GM21423 (cell line): ENCODE data around the gene ECT2.
"Not testable (repeated sequence)": the region's sequence is repeated elsewhere in the genome, so short reads cannot be mapped to it uniquely, and the experiment has no call there.

Experiments used
- ATAC-seq: cut with Tn5 transposase; IDR thresholded peaks from one replicate; pipeline ENCODE4 v1.9.1; 2021; ENCODE audit warnings: mild to moderate bottlenecking, moderate library complexity; ENCODE audit not compliant: unreplicated experiment

ECT2 gene, protein sequence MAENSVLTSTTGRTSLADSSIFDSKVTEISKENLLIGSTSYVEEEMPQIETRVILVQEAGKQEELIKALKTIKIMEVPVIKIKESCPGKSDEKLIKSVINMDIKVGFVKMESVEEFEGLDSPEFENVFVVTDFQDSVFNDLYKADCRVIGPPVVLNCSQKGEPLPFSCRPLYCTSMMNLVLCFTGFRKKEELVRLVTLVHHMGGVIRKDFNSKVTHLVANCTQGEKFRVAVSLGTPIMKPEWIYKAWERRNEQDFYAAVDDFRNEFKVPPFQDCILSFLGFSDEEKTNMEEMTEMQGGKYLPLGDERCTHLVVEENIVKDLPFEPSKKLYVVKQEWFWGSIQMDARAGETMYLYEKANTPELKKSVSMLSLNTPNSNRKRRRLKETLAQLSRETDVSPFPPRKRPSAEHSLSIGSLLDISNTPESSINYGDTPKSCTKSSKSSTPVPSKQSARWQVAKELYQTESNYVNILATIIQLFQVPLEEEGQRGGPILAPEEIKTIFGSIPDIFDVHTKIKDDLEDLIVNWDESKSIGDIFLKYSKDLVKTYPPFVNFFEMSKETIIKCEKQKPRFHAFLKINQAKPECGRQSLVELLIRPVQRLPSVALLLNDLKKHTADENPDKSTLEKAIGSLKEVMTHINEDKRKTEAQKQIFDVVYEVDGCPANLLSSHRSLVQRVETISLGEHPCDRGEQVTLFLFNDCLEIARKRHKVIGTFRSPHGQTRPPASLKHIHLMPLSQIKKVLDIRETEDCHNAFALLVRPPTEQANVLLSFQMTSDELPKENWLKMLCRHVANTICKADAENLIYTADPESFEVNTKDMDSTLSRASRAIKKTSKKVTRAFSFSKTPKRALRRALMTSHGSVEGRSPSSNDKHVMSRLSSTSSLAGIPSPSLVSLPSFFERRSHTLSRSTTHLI

DNA sequence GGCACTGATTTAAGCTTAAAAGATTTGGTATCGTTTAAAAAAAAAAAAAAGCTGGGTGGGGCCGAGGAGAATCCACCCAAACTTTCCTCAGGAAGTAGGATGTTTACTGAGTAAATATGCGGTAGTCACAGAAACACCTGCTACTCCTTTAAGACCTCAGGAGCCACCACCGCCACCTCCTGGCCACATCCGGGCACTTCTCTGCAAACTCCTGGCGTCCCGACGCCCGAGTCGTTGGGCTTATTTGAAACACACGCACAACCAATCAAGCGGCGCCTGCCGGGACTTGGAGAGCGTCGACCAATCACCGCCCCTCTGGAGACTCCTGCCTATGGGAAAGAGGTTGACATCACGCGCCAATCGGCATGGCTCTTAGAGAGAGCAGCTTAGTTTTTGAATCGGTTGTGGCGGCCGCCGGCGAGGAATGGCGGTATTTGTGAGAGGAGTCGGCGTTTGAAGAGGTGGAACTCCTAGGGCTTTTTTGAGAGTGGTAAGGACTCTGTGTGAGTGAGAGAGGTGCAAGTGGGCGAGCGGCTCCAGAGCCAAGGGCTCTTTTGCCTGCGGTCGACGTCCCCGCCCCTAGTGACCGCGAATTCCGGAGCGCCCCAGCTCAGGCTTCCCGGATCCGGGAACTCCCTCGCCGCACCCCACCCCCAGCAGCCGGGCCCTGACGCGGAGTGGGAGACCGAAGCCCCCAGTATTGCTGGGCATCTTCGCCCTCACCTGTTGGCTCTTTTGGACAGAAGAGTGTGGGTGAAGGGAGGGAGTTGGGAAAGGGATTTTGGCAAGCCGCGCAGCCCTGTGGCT is at the start of gene ECT2:
ECT2 (plus strand) TSS at position 359 of the 807 bp plus-strand sequence. CDS start 3,805 bp downstream, outside the sequence.
- peak; percentile 96 for ATAC-seq

DNA sequence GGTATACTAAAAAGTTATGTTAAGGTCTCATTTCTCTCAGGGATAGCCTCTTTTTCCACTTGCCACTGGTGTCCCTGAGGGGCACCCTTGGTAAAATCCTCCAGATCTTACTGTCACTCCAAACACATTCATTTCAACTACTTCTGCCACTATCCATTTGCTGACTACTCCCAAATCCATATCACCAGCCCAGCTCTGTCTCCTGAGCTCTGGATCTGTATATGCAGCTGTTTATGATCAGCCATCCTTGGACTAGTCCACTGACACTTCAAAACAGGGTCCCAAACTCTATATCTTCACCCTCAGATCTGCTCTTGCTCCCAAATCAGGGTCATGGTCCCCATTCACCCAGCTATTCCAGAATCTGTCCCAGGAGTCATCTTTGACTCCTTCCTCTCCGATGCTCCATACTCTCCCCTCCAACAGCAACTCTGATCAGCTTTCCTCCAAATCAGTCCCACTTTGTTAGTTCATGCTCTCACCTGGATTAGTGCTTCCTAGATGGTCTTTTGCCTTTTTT is 49.5 kb upstream of the ECT2 start:
- ATAC-seq: no peak

DNA sequence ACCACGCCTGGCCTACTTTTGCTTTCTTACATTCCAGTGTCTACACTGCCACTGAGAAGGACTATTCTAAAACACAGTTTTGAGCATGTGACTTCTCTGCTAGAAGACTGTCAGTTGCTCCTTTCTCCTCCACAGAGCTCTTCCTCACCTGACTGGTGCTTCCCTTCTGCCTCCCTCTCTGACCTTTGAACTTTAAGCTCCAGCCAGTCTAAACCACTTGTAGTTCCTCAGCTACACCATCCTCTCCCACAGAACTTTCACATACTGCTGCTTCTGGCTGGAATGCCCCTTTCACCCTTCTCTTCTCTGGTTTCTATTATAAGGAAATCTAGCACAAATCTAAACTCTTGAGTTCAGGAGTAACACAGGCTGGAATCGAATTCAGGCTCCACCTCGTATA is 48.8 kb upstream of the ECT2 start:
- peak; percentile 47 for ATAC-seq

DNA sequence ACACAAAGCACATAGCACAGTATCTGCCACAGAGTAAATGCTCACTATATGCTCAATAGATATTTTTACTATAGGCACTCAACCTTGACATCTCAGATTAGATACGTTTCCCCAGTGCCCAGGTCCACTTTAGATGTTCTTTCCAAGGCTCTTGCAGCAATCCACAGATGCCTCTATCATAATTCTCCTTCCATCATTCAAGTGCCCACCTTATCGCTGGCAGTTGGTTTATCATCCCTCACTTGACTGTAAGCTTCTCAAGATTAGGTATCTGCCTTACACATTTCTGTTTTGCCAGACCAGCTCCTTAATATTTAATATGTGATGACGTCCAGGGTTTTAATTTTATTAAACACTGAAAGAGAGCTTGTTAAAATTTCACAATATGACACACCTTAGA is 48.3 kb upstream of the ECT2 start:
- no peak for ATAC-seq

DNA sequence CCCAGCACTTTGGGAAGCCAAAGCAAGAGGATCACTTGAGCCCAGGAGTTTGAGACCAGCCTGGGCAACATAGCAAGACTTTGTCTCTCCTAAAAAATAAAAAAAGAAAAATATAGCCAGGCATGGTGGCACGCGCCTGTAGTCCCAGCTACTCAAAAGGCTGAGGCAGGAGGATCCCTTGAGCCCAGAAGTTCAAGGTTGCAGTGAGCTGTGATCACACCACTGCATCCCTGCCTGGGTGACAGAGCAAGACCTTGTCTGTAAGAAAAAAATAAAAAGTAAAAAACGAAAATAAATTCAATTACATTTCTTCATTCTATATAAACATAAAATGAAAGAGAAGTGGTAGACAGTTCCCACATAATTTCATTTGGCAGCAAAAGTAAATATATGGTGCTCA is 47.8 kb upstream of the ECT2 start:
- ATAC-seq: not testable (repeated sequence)

DNA sequence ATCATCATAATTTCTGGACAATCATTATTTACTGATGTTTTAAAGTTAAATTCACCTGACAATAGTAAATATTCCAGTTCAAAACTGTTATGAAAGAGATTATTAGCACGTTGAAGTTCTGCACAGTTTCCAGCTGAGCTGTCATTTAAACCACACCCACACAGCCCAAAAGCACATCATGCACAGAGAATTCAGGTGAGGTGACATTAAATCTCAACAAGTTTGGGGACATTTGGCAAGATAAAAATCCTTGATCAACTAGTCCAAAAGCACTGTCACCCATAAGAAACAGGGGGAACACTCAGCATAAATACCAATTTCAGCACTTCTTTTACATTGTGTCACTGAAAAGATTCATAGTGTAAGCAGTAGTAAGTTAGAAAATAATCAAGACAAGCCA is 46.5 kb upstream of the ECT2 start:
- ATAC-seq: no peak

DNA sequence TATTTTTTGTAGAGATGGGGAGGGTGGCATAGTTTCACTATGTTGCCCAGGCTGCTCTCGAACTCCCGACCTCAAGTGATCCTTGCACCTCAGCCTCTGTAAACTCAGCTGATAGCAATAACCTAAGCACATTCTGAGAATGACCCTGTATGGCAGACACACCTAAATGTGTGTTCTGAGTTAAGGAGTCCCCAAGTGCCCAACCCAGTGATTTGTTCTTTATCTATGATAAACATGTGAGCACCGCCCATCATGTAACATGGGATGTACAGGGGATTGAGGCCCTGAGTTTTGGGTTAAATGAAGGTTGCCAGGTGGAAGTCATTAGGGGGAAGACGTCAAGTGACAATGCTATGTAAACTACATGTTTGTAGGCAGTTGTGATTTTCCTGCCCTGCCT is 45.4 kb upstream of the ECT2 start:
- ATAC-seq: no peak

DNA sequence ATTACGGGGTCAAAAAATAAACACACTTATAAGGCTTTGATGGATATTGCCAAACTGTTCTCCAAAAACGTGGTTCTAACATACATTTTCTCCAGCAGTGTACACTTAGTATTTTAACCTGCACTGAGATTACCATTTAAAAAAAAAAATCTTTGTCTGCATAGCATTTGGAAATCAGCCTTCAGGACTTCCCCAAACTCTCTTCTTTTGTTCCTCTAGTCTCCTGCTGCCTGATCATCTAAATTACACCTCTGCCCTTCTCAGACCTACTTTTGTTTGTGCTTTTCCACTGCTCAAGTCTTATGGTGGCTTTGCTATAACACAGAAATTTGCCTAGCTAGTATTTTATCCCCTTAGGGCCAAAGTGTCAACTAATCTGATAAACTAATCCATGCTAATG is 43.5 kb upstream of the ECT2 start:
- ATAC-seq: no peak

DNA sequence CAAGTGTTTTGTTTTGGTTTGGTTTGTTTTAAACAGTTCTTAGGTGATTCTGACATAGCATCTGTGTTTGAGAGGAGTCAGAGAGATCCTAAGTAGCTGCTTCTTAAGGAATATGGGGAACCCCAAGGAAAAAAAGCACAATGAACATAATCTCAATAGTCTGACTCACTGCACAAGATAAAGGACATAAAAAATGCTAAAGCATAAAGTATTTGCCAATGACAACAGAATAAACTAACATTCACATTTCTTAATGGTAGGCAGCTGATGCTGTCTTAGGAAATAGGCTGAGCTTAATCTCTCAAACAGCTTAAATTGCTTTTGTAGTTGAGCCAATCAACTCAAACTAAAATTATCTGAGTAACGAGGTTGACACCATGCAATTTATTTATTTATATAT is 42.6 kb upstream of the ECT2 start:
- ATAC-seq: no peak

DNA sequence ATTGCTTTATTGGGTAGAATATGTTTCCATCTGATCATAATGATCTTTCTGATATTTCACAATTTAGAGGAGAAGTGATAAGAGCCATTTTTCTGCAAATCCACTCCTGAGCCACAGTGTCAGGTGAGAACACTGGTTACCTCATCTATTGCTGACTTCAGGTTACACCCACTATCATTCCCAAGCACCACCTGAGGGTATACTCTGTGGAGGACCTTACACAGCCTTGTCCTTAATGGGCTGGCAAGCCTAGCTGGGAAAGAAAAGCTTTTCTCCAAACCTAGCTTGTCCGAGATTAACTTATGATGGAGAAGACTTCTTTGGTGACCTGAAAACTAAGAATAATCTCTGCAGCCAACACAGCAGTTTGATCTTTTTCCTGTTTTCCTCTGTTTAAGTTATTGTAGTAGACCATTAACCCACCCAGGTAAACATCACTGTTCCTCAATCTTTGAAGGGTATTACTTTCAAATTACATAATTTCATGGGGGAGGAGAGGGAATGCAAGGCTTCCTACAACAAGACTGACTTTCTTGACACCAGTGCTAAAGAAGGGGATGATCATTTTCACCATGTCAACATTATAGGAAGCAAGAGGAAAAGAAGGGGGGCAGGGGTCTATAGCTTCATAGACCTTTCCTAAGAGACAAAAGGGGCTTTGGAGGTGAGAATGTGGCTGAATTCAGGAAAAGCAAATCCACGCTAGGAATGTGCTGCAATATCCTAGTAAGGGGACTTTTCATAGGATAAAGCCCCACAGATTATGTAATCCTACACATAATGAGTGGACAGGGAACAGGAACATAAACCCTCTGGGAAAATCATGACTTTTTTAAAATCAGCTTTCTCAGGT is 41.4 kb upstream of the ECT2 start:
- no peak for ATAC-seq

DNA sequence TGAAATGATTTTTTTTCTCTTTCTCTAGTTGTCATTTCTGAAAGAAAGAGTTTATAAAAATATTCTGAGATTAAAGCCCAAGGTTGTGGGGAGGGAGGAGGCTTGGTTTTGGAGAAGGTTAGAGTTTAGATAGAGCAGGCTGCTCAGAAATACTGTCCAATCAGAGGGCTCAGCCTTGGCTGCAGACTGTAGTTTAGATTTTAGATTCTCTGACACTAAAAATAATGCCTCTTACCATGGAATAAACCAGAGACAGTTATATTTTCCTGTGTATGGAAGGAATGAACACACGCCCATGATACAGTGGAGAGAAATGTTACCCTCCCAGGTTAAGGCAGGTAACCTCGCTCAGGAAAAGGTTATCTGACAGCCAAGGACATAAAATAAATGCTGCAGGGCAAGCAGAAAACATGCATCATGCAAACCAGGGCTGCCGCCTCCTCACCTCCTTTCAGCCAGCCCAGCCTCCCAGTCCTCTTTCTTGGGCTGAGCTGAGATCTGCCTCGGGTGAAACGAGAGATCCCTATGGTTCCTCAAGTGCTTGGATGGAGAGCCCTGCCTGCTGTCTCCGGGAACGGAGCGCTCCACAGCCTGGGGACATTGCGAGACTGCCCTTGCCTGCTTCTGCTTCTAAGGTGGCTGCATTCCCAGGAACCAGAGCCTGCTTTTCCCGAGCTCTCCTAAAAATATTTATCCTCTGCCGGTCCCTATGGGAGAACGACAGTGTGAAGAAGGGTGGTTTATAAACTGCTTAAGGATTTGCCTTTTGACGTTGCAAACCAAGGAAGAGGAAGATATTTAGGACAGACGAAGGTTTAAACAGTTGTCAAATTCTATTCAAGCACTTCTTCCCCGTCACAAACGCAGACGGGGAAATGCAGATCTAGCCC is 40.5 kb upstream of the ECT2 start:
- no peak for ATAC-seq

DNA sequence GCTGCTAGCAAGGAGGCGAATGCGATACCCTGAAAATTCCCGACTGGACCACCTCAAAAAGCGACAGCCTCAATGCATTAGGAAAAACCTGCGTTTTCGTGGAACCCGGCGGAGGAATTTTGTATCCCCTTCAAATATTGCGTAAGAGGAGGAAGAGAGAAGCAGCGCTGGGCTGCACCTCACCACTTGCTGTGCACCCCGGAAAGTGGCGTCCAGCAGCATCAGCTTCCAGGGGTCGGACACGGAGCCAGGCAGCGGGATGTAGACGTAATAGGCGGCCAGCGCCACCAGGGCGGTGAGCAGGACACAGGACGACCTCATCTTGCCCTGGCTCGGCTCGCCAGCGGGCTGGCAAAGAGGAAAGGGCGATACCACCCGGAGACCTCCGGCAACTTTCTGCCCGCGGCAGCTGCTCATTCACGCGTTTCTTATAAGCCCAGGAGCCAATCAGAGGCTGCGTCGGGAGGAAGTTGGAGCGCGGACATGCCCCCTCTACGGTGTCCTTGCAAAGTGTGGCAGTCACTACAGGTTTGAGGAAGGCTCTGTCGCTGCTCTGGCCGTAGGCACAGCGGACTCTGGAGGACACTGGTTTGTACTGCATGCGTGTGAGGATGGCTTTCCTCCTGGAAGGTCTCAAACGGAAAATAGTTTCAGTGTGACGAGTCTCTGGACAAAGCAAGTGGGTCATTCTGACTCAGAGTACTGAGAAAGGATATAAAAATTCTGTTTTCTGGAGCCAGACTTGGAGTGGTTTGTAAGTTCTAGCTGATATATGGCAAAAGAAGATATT is 39.7 kb upstream of the ECT2 start, which contains the start of gene NCEH1:
NCEH1 (minus strand) TSS at position 404 of the 790 bp plus-strand sequence; CDS start at position 321, 83 bp downstream.
- ATAC-seq: peak; percentile 100

DNA sequence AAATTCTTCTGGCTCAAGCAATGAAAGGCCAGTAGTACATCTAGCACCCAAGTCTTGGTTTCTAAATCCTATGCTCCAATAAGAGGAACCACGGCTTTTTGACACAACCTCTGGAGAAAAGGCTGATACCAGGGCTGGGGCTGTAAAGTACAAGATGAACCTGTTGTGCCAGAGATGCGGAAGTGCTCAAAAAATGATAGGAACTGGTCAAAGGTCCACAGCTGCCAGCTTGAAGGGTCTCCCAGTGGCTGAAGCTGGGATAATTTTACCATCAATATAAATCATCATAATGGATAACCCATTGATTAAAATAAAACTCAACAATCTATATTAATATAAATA is 39.1 kb upstream of the ECT2 start:
- ATAC-seq: no peak

DNA sequence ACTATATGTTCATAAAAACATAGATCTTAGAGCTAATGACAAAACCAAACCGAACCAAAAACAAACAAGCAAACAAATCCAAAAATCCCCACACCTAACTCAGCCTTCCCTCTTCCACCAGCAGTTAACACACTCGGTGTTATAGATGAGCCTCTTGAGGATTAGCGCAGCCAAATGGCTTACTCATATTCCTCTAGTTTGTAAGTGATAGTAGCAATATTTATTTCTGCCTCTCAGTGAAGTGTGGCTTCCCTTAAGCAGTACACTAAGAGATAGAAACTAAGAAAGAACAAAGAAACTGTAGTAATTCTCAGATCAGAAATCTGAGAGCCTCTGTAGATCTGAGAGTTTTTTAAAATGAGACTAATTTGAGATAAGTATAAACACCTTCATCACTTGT is 37.2 kb upstream of the ECT2 start:
- ATAC-seq: no peak

DNA sequence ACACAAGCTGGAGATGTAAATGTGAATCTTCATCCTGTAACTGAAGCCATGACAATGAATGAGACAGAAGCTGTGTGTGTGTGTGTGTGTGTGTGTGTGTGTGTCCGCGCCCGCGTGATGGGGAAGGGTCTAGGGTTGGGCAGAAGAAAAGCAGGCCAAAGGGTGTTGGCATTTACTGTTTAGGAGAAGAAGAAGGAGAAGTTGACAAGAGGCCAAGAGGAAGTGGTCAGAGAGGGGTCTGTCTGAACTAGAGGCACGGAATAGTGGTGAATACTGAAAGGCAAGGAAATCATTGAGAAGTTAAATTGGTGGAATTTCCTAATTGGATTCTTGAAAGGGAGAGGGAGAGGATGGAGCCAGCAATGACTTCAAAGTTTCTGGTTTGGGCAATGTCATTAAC is 34.0 kb upstream of the ECT2 start:
- no peak for ATAC-seq

DNA sequence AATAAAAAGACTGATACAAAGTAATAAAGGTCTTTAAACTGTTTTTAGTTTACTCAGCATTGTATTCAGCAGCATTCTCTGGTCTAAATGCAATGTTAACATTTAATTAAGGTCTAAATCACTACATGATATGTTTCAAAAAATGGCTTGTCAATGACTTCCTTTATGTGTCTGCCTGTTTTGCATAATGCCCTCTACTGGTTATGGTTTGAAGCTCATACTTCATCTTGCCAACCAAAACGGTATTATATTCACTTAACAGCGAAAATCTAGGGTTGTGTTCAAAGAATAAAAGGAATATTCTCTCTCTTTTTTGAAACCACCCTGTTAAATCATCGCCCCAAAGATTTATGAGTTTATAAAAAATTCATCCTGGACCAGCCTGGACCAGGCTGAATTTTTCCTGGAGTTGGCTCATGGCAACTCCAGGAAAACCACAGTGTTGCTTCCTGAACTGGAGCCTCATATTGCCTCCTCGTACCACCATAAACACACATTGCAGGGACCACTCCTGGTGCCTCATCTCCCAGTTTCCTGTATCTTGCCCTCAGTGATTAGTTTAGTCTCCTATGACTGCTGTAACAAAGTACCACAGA is 32.9 kb upstream of the ECT2 start:
- no peak for ATAC-seq

DNA sequence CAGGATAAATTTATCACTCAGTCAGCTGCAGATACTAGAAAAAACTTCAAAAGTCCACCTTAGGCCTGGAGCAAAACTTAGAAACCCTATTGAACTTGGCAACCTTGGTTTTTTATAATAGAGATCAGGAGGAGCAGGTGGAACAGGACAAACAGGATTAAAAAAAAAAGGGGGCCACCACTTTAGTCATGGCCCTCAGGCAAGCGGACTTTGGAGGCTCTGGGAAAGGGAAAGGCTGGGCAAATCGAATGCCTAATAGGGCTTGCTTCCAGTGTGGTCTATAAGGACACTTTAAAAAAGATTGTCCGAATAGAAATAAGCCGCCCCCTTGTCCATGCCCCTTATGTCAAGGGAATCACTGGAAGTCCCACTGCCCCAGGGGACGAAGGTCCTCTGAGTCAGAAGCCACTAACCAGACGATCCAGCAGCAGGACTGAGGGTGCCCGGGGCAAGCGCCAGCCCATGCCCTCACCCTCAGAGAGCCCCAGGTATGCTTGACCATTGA is 27.9 kb upstream of the ECT2 start:
- not testable (repeated sequence) for ATAC-seq

DNA sequence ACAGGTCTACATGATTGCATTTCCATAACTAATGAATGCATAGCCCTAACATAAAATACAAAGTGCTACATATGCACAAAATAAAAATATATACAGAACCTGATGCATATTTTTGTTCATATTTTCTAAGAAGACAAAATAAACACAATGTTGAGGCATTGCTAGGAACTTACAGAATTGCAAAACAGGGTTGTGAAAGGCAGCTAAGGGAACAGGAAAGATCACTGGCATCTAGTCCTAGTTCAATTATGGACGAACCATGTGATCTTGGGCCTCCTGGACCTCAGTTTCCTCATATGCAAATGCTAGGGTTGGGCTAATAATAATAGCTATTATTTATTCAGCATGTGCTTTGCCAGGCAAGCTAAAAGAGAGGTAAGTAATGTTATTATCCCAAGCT is 24.1 kb upstream of the ECT2 start:
- no peak for ATAC-seq
